ENCODE data around the gene BTG4.

DNA sequence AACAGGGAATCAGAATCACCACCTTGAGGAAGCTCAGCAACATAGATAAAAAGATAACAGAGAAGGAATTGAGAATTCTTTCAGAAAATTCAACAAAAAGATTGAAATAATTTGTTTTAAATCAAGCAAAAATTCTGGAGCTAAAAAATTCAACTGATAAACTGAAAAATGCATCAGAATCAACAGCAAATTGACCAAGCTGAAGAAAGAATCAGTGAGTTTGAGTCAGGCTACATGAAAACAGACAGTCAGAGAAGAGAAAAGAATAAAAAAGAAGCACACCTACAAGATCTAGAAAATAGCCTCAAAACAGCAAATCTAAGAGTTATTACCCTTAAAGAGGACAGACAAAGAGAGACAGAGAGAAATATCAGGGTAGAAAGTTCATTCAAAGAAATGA lies 28.8 kb downstream of the BTG4 start:
- no peak for TF ChIP-seq EP300 (IDR thresholded peaks at IDR 0.05)
- TF ChIP-seq, protein P1, sequence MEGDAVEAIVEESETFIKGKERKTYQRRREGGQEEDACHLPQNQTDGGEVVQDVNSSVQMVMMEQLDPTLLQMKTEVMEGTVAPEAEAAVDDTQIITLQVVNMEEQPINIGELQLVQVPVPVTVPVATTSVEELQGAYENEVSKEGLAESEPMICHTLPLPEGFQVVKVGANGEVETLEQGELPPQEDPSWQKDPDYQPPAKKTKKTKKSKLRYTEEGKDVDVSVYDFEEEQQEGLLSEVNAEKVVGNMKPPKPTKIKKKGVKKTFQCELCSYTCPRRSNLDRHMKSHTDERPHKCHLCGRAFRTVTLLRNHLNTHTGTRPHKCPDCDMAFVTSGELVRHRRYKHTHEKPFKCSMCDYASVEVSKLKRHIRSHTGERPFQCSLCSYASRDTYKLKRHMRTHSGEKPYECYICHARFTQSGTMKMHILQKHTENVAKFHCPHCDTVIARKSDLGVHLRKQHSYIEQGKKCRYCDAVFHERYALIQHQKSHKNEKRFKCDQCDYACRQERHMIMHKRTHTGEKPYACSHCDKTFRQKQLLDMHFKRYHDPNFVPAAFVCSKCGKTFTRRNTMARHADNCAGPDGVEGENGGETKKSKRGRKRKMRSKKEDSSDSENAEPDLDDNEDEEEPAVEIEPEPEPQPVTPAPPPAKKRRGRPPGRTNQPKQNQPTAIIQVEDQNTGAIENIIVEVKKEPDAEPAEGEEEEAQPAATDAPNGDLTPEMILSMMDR (IDR thresholded peaks at IDR 0.05): no peak
- no peak for TF ChIP-seq POLR2A (IDR thresholded peaks at IDR 0.05)

All from upper lobe of left lung (tissue), 4 donors.